Stimulated activated naive CD8-positive, alpha-beta T cell treated with anti-CD3 and anti-CD28 coated beads, Interleukin-15, Interleukin-2, amounts not matched to agents 100 U/mL and 50 U/mL, for 24 hours (primary cell): ENCODE results near the gene VWF.
"Not testable (repeated sequence)": the region's sequence is repeated elsewhere in the genome, so short reads cannot be mapped to it uniquely, and the experiment has no call there.

Experiments used
- ATAC-seq: fragments of 150-1000 bp; cut with Tn5 transposase; one replicate; pipeline ENCODE4 v1.10.0; 2021
- DNase-seq: peaks from one replicate; pipeline ENCODE4 v3.0.0; 2021

Gene VWF

DNA sequence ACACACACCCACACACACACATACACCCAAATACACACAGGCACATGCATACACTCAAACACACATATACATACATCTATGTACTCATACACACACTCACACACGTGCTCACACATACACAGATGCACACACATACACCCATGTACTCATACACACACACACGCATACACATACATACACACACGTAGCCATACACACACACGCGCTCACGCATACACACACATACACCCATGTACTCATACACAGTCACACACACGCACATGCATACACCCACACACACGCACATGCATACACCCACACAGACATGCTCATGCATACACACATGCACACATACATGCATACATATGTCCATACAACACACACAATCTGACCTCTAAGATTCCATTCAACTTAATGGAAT, 91.7 kb downstream of the VWF start:
- DNase-seq (no peak), ATAC-seq (no peak)

DNA sequence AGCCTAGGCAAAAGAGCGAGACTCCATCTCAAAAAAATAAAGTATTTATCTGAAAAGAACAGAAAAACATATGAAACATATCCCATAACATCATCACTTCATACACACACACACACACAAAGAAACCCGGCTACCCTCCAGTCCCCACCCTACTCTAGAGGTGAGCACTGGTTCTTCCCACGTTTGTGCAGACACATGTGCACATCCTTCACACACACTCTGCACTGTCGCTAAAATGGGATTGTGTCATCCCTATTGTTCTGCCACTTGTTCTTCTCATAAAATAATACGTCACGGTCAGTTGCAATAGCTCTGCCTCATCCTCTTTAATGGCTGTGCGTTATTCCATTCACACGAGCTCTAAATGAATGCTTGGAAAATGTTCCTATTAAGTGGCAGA, 93.5 kb downstream of the VWF start:
- DNase-seq, result no peak
- no peak for ATAC-seq

DNA sequence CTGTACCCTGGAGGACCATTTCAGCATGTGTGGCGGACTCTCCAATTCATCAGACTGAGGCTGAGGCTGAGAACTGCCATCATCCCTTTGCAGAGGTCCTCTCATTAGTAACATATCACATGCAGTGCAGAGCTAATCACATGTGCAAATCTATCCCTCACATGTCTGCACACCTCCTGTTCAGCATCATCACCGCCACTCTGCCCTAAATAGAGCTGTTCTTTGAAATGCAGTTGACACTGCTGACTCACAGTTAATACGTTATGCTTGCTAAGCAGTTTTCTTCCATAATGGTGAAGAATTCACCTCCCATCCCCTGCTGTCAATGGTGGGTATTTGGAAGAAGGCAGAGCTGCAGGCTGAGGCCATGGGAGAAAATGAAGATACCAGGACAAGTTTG, 94.4 kb downstream of the VWF start:
- DNase-seq (no peak), ATAC-seq (no peak)

DNA sequence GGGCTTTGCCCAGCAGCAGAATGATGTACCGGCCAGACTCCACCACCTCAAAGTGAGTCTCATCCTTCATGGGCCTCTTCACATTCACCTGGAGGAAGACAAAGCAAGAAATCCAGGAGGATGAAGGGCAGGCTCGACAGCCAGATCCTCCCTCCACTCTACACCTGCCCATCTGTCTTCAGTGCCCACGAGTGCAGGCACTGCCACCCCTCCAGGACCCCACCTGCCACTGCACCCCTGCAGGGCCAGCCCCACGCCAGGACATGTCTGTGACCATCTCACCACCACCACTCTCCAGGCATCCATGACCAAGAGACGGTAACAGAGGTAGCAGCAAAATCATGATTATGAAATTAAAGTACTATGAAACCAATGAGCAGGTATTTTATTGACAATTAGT, 95.1 kb downstream of the VWF start:
- no peak for ATAC-seq
- no peak for DNase-seq

DNA sequence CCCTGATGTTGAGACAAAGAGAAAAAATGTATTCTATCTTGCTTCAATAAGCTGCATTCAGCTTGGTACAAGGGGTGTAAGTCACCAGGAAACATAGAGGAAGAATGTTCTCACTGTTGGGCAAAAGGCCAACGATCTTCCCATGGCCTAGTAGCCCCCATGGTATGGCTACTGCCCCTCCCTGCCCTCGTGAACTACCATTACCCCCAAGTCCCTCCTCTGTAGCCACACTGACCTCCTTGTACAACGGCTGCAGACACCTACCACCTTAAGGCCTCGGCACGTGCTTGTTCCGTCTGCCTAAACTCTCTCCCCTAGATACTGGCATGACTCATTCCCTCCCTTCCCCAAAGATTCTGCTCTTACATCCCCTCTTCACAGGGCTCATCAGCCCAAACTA, 97.5 kb downstream of the VWF start:
- no peak for DNase-seq
- no peak for ATAC-seq

DNA sequence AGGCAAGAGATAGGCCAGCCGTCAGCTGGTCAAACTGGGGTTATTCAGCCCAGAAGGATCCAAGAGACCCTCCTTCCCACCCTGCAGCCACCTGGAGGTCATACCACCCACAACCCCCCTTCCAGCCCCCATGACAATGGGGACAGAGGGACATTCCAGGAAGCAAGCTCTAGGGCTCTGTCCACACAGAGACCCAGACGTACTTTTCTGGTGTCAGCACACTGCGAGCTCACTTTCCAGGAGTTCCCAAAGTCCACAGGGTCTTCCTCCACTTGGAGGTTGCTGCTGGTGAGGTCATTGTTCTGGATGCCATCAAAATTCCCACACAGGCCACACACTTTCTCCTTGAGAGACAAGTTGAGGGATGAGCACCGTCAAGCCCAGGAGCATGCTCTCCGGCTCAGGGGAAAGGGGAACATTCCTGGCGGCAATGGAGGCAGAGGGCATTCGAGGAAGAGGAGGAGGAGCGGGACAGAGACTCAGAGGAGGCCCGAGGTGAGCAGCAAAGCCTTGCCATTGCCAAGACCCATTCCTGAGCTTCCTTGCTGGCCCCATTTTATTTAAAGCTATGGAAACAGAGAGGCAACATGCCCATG, 98.7 kb downstream of the VWF start:
- DNase-seq, ATAC-seq: not testable (repeated sequence)

DNA sequence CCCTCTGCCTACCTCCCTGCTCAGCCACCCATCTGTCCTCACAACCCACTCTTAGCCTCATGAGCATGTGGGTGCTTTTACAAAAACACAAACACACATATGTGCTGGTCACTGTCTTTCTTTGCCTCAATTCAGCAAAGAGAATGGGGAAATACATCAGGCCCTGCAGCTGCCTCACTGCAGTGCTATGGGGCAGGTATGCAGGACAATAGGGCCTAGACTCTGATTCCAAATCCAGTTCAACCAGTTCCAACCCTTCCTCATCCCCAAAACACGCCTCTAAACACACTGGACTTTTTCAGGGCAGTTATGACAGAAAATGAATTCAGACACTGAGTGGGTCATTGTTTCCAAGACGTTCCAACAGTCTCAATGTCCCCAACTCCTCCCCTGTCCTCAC, 100.4 kb downstream of the VWF start:
- not testable (repeated sequence) for DNase-seq, ATAC-seq

DNA sequence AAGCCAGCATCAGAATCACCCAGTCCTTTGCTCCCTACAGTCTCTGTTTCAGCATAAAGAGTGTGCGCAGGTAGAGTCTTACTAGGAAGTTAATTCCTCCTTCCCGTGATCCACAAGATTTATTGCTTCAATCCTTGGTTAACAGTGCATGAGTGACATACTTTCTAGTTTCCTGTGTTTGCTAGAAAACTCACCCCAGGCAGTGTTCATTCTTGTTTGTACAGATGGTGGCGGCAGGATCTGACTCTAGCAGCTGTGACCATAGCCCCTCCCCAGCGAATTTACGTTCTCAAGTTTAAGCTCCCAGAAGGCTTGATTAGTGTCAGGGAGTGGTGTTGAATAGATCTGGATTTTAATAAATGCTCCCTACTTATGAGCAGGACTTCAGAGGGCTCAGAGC, 103.5 kb downstream of the VWF start:
- ATAC-seq, result no peak
- DNase-seq, result no peak

DNA sequence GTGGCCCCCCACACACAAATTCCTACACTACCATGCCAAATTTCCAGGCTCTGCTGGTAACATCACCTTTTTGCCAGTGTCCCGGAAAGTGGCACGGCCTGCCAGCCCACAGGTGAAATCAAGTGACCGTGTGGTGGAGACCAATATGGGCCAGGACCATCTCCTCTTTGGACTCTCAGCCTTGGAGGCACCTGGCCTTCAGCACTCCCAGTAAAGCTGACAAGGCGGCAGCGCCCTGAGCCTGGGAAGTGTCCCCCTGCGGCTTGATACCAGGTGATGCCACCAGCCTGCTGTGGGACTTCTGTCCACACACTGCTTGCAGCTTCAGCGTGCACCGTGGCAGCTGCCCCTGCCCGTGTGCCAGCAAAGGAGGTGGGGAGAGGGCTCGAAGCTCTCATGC, 104.0 kb downstream of the VWF start:
- DNase-seq, ATAC-seq: not testable (repeated sequence)

DNA sequence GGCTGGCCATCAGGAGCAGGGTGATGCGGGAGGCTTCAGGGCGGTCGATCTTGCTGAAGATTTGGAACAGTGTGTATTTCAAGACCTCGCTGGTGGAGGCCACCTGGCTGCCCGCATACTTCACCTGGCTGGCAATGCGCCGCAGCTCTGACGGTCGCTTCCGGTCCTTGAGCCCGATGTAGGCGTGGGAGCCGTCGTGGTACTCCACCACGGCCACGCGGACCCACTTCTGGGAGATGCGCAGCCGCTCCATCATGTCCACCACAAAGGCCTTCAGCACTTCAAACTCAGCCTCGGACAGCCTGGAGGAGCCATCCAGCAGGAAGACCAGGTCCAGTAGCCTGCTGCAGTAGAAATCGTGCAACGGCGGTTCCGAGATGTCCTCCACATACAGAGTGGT, 105.2 kb downstream of the VWF start:
- ATAC-seq, DNase-seq: not testable (repeated sequence)

DNA sequence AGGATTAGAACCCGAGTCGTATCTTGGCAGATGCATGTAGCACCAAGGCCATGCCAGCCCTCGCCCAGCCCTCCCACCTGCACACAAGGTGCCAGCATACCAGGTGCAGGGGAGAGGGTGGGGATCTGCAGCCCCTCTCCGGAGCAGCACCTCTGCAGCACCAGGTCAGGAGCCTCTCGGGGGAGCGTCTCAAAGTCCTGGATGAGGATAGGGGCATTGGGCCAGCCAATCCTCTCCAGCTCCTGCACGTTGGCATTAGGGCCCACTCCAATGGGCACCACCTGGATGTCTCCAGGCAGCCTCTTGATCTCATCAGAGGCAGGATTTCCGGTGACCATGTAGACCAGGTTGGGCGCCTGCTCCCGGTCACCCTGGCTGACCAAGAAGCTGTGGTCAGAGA, 106.2 kb downstream of the VWF start:
- no peak for DNase-seq
- no peak for ATAC-seq

DNA sequence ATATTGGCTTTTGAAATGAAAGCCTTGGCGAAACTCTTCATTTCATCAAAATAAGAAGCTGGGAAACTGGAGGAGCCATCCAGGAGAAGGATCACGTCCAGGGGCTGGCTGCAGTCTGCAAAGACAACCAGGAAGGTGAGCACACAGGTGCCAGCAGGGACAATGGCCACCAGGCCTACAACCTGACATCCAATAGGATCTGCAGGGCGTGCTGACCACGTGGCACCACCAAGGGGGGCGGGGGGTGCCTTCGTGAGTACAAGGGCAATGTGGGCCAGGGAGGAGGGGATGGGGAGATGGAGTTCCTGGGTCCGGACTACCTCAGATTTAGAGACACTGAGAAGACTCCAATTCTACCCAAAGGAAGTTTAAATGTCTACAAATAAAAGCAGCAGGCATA, 107.7 kb downstream of the VWF start:
- DNase-seq (no peak), ATAC-seq (no peak)

DNA sequence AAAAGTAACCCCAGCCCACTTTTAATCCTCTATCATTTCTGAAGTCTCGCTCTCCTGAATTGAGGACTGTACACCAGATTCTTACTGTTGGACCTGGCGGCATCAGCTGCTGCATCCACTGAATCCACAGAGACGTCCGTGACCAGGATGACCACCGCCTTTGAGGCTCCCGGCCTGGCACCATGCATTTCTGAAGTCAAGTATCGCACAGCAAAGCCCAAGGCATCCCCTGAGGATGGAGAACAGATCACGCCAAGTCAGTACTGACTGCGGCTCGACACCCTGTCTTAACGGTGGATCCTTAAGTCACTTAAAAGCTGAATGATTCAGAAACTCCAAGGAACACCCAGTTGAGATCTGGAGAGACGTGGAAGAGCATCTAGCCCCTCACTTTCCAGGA, 108.5 kb downstream of the VWF start:
- not testable (repeated sequence) for ATAC-seq, DNase-seq

DNA sequence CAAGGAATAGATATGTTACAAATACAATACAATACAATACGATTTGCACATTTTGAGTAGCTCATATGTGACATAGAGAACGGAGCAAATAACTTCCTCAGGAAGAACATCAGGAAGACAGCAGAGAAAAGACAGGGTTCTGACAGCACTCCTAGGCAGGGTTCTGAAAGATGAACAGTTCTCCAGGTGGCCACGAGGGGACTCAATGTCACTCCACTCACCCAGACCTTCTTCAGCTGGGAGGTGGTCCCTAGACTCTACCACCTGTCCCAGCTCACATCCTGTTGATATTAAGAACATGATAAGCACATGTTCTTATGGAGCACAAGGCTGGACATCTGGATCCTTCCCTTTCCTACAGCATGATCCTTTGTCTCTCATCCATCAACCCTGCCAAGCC, 109.2 kb downstream of the VWF start:
- ATAC-seq, result not testable (repeated sequence)

DNA sequence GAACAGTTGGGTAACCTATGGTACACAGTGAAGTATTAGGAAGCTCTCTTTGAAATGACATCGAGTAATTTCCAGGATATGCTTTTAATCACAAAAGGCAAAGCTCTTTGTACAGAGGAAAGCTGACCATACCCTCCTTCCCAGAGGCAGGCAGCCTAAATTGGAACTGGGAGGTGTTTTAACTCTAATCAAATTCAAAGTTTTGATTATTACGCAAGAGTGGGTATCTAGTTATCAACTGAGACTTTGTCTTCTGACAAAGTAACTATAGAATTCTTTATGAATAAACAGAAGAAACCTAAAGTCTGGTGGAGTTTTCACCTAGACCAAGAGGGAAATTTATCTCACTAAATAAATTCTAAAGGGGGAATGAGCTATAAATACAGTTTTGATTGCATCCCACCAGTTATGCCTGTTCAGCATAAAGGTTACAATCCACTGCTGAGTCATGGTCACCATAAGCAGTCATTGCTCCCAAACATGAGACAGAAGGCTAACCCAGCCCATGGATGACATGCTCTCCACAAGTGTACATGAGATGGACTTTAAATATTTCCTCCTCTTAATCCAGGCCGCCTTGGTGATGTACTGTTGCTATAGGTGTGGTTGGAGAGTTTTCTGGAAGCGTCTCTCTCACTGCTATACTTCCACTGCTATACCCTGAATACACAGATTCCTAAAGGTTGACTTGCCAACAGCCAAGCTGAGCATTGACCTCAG, 113.7 kb downstream of the VWF start:
- DNase-seq, ATAC-seq: not testable (repeated sequence)

More for the DNA sequence above, 109.2 kb downstream of the VWF start:
- DNase-seq, result not testable (repeated sequence)

DNA sequence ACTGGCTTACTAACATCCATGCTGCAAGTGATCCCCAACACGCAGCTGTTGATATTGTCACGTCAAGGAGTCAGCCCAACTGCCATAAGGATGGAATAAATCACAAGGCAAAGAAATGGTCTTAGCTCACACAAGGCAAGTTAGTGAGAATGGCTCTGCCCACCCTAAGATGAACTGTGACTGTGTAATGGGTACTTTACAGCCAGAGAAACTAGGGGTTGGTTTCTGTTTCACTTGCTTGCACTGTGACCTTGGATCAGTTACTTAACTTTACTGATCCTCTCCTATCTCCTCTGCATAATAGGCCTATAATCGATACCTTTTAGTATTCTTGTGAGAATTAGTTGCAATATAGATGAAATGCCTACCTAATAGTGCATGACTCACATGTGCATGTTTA, 127.2 kb downstream of the VWF start:
- DNase-seq (no peak), ATAC-seq (no peak)

DNA sequence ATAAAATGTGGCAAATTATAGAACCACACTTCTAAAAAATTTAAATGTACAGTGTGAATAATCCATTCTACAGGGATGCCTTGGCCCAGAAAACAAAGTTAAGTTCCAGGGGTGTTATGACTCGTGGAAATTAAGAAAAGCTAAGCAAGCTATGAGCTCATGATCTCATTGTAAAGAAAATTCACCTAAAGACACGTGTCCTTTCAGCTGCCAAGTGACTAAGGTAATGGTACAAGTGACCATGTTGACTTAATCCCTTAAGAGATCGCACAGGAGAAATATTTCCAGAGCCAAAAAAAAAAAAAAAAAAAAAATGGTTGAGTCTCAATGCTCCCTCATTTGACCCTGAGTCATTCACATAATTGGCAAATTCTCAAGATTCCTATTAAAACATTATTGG, 128.0 kb downstream of the VWF start:
- ATAC-seq (no peak), DNase-seq (no peak)

DNA sequence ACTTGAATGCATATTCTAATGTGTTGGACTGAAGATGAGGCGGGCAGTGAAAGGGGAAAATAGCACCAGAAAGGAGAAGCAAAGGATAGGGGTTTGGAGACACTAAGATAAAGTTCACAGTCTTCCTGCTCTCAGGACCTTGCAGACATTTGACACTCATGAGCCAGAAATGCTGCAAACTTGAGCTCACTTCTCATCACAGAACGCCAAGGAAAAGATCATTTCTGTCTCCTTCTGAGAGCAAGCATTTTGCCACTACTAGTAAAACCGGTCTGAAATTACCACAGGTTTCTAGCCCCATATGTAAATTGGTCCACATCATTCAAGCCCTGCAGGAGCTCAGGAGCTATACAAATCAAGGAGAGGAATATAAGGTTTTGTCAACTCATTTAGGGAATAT, 134.8 kb downstream of the VWF start:
- no peak for DNase-seq
- ATAC-seq, result no peak

DNA sequence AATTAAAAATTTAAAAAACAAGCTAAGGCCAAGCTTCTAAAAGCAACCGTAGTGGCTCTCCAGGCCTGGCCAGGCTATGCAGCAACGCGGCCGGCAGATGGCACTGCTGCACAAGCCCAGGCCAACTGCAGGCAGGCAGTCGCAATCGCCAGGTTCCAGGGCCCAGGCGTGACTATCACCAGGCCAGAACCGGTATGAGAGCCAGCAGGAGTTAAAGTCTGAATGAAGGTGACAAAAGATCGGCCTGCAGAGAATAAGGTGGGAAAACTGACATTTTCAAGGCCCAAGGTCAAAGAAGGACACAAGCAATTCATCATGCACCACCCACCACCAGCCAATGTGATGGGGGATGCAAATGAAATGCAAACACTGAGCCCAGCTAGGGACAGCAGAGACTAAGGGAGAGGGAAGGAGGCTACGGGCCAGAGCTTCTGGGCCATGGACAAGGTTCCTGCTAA, 135.8 kb downstream of the VWF start:
- ATAC-seq, result peak; percentile 85
- DNase-seq, result peak; percentile 79

DNA sequence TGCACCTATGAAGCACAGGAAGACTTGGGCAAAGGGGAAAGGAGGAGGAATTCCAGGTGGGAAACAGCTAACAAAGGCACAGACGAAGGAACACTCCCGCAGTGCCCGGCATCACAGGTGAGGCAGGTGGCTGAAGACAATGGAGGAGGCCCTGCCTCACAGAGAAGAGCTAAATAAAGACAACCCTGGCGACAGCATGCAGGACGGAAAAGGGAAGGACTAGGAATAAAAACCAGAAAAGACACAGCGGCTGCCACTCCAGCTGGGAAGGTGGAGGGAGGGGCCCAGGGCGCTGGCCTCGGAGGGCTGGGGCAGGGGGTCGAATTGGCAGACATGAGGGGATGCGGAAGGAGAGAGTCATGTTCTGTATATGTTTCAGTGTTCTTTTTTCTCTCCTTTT, 136.4 kb downstream of the VWF start:
- DNase-seq (no peak), ATAC-seq (no peak)

DNA sequence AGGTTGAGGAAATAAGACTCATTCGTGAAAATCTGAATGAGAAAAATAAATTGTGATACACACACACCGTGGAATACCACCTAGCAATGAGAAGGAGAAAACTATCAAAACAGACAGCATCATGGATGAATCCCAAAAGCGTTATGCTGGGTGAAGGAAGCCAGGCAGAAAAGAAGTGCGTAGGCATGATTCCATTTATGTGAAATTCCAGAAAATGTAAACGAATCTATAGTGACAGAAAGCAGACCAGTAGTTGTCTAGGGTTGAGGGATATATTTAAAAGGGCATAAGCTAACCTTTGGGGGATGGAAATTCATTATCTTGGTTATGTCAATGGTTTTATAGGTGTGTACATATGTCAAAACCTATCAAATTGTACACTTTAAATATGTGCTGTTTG, 136.9 kb downstream of the VWF start:
- no peak for DNase-seq
- ATAC-seq, result no peak

DNA sequence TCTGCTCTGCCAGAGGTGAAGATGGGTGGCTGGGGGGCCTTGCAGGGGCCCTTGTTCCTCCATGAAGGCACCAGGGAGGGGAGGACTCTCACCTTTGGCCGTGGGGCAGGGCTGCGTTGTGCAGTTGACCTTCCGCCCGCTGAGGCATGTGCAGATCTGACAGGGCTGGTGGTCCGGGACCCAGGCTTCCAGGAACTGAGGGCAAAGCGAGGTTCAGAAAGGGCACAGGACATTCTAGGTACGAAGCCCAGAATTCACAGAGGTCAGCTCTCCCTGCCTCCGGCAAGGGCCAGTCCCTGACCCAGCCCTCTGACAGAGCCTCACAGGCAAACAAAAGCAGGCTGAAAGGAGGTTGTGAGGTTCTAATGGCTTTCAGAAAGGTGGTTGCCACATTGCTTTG, 139.0 kb downstream of the VWF start:
- DNase-seq, result no peak

DNA sequence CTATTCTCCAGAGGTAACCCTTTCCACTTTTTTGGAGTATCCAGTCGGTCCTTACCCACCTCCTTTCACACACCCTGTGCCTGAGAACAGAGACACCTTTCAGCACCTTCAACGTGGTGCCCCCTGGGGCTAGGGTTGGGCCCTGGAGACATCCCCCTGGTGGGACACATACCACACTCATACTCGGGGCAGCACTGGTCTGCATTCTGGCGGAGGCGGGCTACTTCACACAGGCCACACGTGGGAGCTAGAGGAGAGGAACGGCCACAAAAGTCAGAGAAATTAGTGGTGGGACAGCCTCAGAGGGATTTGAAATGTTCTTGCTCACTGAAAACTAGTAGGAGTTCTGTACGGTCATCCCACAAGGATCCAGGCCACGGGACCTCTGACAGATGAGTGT, 139.6 kb downstream of the VWF start:
- DNase-seq (no peak), ATAC-seq (no peak)

More for the DNA sequence above, 139.0 kb downstream of the VWF start:
- ATAC-seq, result no peak

DNA sequence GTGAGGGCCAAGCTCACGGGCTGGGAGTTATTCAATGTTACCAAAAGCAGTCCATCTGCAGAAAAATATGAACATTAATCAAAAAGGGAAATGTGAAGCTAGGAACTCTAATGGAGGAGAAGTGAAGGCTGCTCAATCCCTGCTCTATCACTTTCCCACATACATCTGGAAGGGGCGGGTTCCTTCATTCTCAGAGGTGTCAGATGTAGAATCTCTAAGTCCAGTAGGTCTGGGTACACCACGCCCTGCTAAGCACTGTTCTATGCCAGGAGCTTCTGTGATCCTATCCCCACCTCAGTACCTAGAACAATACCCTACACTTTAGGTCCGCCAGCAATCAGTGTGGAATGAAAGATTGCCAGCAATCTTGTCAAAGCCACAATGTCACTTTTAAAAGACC, 142.4 kb downstream of the VWF start:
- no peak for DNase-seq
- ATAC-seq, result no peak
